Panc1 (cell line): ENCODE measurements around the gene ZNF366.

Experiments used
- CTCF ChIP-seq: fragments of 450-650 bp; IDR thresholded peaks from 2 replicates; pipeline ENCODE4 v1.5.1; 2017; ENCODE audit warnings: mild to moderate bottlenecking
- REST ChIP-seq, 2 experiments: IDR thresholded peaks; 2 replicates each; pipeline ENCODE4 v1.6.1; 2011 to 2012; ENCODE audit warnings: low read depth in 2 of 2, control low read depth in 1 of 2, low read length in 1 of 2, mild to moderate bottlenecking in 1 of 2, moderate library complexity in 1 of 2; ENCODE audit not compliant: insufficient read depth in 1 of 2

GRCh38 chr5:72427488-72428437 lies 79.4 kb downstream of the ZNF366 start:
- no peak for TF ChIP-seq CTCF
- no peak for TF ChIP-seq REST (IDR thresholded peaks at IDR 0.05; ENCODE audit: insufficient read depth in 1 of 2, low read depth in 2 of 2, low read length in 1 of 2)
